GM18951 (cell line): ENCODE data around the gene PGK1.
"Not testable (repeated sequence)": the region's sequence is repeated elsewhere in the genome, so short reads cannot be mapped to it uniquely, and the experiment has no call there.

Experiments used
- POLR2A ChIP-seq: IDR thresholded peaks from 4 replicates; pipeline ENCODE4 v1.6.1; 2011; ENCODE audit warnings: mild to moderate bottlenecking; ENCODE audit not compliant: insufficient read length, insufficient read depth; ENCODE audit errors: extremely low read depth
- in situ Hi-C: fragments of 300-500 bp; cut with MboI; formaldehyde crosslinking; loops from one replicate; pipeline ENCODE4 v1.12.0; 2022; ENCODE audit warnings: low sequenced_read_pairs, mixed read lengths, inconsistent platforms; ENCODE audit not compliant: unreplicated experiment

PGK1 gene

GRCh38 chrX:78103623-78104446 is at the start of gene PGK1:
Gene PGK1, plus strand, starts transcription at chrX:78104248. Its CDS starts 93 bp downstream, at chrX:78104341.
- TF ChIP-seq POLR2A: peak; percentile 86
- in situ Hi-C loops: no loop called here

DNA sequence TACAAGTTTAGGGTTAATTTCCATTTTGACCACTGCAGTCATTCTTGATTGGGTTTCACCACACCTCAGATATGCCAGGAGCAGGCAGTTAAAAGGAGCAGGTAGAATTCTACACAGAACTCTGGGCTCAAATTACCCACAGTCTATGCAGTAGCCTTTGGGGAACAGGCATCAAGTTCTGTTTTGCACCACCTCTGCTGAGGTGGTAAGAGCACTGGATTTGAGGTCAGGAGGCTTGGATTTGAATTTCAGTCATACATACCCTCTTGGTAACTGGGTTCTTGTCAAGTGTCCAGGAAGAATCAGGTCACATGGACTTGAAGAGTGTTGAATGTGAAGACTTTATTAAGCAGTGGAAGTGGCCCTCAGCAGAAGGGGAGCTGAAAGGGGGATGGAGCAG is 40.4 kb upstream of the PGK1 start:
- in situ Hi-C loops: no loop called here
- TF ChIP-seq POLR2A: no peak

GRCh38 chrX:78064152-78064551 is 39.9 kb upstream of the PGK1 start:
- in situ Hi-C loops: no loop called here
- no peak for TF ChIP-seq POLR2A

GRCh38 chrX:78064698-78065601 is 39.1 kb upstream of the PGK1 start:
- in situ Hi-C loops: not testable (repeated sequence)

GRCh38 chrX:78066110-78066509 is 37.9 kb upstream of the PGK1 start:
- TF ChIP-seq POLR2A: no peak
- in situ Hi-C loops: no loop called here

- no peak for TF ChIP-seq POLR2A
- in situ Hi-C loops: no loop called here
These were observed 32.7 kb upstream of the PGK1 start for GRCh38 chrX:78071331-78071730.

- in situ Hi-C loops: not testable (repeated sequence)
These were observed 30.6 kb upstream of the PGK1 start for GRCh38 chrX:78073147-78074077.

DNA sequence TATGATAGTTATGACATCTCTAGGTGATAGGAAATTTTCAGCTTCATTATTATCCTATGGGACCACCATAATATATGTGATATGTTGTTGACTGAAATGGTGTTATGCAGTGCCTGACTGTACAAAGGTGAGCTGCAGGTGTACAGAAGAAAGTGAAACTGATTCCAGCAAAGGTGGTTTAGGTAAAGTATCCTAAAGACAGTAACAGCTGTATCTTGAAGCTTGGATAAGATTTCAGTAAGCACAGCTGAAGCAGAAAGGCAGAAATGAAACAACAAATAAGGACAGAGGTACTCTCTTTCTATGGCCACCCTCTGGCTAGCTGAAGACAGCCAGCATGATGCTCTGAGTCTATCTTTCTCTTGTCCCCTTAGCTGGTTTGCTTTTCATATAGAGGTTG is 30.0 kb upstream of the PGK1 start:
- in situ Hi-C loops: no loop called here
- TF ChIP-seq POLR2A: no peak

DNA sequence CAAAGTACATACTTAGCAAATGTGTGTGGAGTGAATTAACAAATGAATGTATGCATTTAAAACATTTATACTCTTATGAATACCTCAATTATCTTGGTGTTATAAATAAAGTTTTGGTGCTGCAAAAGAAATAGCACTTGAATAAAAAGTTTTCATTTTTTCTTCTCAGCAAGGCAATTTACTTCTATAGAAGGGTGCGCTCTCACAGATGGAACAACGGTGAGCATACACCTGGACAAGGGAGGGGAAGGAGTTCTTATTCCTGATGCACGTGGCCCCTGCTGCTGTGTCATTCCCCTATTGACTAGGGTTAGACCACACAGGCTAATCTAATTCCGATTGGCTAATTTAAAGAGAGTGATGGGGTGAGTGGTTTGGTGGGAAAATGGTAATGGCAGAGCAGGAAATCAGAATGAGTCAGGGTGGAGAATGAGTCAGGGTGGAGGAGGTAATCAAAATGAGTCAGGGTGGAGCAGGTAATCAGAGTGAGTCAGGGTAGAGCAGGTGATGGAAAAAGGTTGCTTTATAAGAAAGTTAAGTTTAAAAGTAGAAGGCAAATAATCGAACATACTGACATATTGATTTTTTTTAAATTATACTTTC is 28.2 kb upstream of the PGK1 start:
- no peak for TF ChIP-seq POLR2A

GRCh38 chrX:78081413-78081812 is 22.6 kb upstream of the PGK1 start:
- in situ Hi-C loops: not testable (repeated sequence)

More for the DNA sequence above, 28.2 kb upstream of the PGK1 start:
- in situ Hi-C loops: no loop called here

DNA sequence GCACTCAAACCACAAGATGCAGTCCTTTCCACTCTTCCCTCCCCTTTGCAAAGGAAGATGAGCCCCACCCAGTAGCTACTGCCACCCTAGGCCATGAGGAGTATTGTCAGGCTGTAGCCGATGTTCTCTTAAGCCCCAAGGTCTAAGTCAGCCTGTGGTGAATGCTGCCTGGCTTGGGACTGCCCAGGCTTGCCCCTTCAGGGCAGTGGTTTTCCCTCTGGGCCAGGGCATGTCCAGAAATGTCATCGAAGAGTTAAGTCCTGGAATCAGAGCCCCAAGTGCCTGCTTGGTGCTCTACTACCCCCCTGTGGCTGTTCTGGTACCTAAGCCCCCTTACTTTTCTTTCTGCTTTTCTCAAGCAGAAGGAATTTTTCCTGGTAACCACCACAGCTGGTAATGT is 11.8 kb upstream of the PGK1 start:
- TF ChIP-seq POLR2A: no peak
- in situ Hi-C loops: no loop called here

DNA sequence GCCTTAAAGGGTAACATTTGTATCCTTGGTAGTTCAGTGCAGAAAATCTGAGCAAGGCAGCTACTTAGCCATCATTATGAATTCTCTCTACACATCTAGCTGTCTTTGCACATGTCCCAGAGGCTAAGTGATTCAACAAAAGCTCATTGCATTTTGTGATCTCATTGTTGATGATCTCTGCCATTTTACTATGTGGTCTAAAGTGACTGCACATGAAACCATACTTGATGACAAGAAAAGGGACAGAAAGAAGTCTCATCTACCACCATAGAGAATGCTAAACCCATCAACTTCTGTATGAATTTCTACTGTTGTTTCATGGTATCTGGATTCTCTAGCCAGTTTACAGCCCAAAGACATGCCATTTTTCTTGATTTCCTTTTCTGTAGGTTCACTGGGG is 5.9 kb upstream of the PGK1 start:
- in situ Hi-C loops: no loop called here
- no peak for TF ChIP-seq POLR2A

GRCh38 chrX:78102091-78102490 is 2.0 kb upstream of the PGK1 start:
- no peak for TF ChIP-seq POLR2A
- in situ Hi-C loops: no loop called here
